ENCODE results near the gene MDN1.

DNA sequence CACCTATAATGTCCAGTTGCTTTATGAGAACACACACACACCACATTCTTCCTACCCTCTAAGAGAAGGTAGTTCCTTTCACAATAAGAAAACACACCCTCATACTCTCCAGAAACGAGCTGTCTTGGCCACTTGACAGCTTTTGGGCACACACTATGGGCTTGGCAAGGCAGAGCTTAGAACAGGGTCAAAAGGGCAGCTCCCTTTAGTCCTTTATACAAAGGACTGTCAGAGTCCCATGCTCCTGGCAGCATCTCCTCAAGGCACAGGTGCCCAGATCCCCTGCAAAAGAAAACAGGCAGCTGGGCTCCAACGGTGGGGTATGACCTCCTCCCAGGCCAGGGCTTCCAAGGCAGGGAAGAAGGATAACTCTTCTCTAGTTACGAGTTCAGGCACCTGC, 176.2 kb downstream of the MDN1 start:
- TF ChIP-seq, protein P1, sequence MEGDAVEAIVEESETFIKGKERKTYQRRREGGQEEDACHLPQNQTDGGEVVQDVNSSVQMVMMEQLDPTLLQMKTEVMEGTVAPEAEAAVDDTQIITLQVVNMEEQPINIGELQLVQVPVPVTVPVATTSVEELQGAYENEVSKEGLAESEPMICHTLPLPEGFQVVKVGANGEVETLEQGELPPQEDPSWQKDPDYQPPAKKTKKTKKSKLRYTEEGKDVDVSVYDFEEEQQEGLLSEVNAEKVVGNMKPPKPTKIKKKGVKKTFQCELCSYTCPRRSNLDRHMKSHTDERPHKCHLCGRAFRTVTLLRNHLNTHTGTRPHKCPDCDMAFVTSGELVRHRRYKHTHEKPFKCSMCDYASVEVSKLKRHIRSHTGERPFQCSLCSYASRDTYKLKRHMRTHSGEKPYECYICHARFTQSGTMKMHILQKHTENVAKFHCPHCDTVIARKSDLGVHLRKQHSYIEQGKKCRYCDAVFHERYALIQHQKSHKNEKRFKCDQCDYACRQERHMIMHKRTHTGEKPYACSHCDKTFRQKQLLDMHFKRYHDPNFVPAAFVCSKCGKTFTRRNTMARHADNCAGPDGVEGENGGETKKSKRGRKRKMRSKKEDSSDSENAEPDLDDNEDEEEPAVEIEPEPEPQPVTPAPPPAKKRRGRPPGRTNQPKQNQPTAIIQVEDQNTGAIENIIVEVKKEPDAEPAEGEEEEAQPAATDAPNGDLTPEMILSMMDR (IDR thresholded peaks at IDR 0.05; ENCODE audit: poor library complexity), result no peak
- TF ChIP-seq EZH2 (IDR thresholded peaks at IDR 0.05; ENCODE audit: borderline replicate concordance), result no peak
- TF ChIP-seq EZH2phosphoT487 (IDR thresholded peaks at IDR 0.05; ENCODE audit: low read depth, severe bottlenecking, unreplicated experiment), result no peak

All from hepatocyte (in vitro differentiated cells).